Fibroblast of pulmonary artery (primary cell): ENCODE results near the gene LINGO3.

ENCODE experiments used
- DNase-seq: peaks from one replicate; pipeline ENCODE4 v3.0.0-alpha.2; 2010; ENCODE audit warnings: low read depth
- H3K4me3 ChIP-seq: replicated peaks from 2 replicates; pipeline ENCODE4 v1.5.1; 2011; ENCODE audit warnings: low read depth, mild to moderate bottlenecking, control low read depth, low read length, moderate library complexity
- CTCF ChIP-seq: IDR thresholded peaks from 2 replicates; pipeline ENCODE4 v1.5.1; 2011; ENCODE audit warnings: mild to moderate bottlenecking, control low read depth, low read length, inconsistent platforms; ENCODE audit errors: missing control alignments

Gene LINGO3

DNA sequence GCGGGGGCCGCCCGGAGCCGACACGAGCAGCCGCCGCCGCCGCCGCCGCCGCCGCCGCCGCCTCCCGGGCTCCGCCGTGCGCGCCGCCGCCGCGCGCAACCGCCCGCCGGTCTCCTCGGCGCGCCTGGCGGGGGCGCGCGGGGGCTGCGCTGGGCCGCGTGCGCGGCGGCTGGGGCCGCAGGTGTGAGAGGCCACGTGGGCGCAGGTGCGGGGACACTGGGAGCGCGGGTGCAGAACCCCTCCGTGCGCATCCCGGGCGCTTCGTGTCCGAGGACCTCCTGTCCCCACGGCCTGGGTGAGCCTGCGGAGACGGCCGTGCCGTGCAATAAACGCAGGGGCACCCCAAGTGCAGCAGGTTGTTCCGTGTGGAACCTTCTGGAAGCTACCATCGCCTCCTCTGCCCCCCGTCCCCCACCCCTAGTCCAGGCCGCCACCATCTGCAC is at the start of gene LINGO3:
TSS of gene LINGO3 (minus strand) at position 41 of the 443 bp plus-strand sequence. CDS start 16,378 bp downstream, outside the sequence.
- no peak for DNase-seq
- H3K4me3 ChIP-seq: no peak within 1 kb of the TSS

DNA sequence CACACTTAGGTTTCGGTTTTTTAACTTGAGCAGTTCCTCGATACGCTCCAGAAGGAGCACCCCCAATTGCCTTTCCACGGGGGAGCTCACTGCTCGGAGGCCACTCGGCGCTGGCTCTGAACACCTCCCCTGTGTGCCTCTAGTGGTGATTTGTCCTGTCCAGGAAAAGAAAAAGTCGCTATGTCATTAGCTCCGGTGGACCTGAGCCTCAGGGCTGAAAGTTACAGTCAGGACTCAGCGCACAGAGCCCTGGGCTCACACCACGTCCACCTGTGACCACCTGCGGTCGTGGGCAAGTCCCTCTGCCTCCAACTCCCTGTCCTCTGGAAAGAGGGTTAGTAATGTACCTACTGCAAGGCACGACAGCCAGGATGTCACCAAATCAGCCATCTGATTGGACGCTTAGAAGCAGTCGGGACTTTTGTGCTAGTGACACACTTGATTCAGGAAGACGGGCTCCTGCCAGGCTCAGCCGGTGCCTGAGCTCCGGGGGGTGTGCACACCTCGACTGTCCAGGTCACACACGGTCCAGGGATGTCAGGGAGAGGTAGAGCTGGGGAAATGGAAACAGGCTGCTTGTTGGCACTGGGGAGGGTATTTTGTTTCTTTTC is 48.2 kb upstream of the LINGO3 start:
- DNase-seq: no peak
- no peak for TF ChIP-seq CTCF

More for the DNA sequence above, at the start of gene LINGO3:
- no peak for TF ChIP-seq CTCF

DNA sequence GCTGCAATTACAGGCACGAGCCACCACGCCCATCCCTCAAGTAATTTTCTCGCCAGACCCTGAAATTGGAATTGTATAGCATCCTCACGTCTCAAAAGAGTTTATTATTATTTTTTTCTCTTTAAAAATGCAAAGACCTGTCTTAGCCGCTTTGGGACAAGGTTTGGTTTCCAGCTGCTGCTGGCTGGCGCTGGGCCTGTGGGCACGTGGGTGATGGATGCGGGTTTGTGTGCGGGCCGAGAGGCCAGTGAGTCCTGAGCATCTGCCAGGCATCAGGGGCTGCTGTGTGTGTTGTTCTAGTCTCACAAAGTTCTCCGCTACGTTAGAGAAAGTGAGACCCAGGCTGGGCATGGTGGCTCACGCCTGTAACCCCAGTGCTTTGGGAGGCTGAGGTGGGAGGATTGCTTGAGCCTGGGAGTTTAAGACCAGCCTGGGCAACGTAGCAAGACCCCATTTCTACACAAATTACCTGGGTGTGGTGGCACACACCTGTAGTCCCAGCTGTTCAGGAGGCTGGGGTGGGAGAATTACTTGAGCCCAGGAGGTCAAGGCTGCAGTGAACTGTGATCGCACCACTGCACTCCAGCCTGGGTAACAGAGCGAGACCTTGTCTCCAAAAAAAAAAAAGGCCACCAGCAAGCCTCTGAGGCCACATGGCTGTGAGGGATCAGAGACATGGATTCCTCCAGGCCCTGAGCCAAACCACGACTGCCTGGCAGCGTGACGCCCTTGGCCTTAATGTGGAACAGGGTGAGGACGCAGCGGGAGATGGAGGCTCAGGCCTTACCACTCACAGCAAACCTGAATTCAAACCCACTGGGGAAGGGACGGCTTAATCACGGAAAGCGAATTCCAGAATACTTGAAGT is 47.4 kb upstream of the LINGO3 start:
- no peak for TF ChIP-seq CTCF
- no peak overlapping the region for H3K4me3 ChIP-seq
- no peak for DNase-seq

More for the DNA sequence above, 48.2 kb upstream of the LINGO3 start:
- no peak overlapping the region for H3K4me3 ChIP-seq

- DNase-seq: no peak
- TF ChIP-seq CTCF: no peak
- H3K4me3 ChIP-seq: no peak overlapping the region
Measured at GRCh38 chr19:2354670-2355069, 46.7 kb upstream of the LINGO3 start.

GRCh38 chr19:2353887-2354592 is 46.1 kb upstream of the LINGO3 start:
- no peak for TF ChIP-seq CTCF
- DNase-seq: no peak

DNA sequence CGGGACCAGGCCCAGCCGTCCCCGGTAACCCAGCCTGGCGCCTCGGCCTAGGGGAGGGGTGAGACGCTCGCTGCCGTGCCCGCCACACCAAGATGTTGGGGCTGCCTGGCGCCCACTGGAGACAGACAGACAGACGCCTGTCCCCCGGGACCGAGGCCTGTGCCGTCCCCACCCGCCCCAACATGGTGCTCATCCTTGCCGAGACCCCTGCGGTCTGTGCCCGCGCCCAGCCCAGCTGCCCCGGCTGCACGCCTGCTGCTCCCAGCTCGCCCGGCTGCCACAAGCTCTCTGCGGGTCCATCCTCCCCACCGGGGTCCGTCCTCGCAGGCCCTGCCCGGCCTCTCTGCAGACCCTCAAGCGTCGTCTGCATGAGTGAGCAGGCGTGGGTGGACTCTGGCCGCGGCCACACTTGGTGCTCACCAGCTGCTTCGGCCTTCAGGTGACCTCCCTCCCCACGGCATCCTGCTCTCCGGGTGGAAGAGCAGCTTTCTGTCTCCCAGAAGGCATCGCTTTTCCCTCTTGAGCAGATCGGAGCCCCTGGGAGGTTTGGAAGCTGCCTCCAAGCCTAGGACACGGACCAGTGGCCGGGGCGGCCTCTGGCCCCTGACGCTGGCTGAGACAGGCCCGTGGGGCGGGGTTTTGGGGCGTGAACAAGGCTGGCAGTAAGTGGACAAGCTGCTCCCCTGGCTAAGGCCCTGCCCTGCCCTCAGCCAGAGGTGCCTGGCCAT is 45.4 kb upstream of the LINGO3 start:
- H3K4me3 ChIP-seq: no peak overlapping the region
- TF ChIP-seq CTCF: no peak
- DNase-seq: no peak

More at GRCh38 chr19:2353887-2354592, 46.1 kb upstream of the LINGO3 start:
- H3K4me3 ChIP-seq: no peak overlapping the region
